Cortex of kidney (tissue), 1 donor: ENCODE measurements around the gene MAP3K2.

ENCODE experiments used
- DNase-seq: peaks from one replicate; lab custom pipeline; 2025; lab: John Stamatoyannopoulos, UW

The MAP3K2 gene

DNA sequence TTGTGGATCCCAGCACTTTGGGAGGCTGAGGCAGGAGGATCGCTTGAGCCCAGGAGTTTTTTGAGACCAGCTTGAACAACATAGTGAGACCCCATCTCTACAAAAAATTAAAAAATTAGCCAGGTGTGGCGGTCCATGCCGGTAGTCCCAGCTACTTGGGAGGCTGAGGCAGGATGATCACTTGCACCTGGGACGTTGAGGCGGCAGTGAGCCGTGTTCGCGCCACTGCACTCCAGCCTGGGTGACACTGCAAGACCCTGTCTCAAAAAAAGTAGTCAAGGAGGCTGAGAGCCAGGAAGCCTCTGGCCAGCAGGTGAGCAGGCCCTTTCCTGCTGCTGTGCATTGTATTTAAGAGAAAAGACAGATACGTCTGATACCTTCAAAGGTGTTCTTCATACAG is 19.3 kb upstream of the MAP3K2 start:
- no peak for DNase-seq

DNA sequence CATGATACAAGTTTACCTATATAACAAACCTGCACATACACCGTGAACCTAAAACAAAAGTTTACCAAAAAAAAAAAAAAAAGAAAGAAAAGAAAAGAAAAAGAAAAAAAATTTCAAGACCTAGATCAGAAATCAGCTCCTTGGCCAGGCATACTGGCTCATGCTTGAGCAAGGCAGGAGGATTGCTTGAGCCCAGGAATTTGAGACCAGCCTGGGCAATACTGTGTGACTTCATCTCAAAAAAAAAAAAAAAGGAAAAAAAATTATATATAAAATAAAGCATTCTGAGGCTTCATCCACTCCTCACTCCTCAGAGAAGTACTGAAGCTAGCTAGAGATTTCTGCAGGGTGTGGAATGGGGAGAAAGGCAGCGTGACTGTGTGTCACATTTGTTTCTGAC is 18.7 kb upstream of the MAP3K2 start:
- DNase-seq: no peak

DNA sequence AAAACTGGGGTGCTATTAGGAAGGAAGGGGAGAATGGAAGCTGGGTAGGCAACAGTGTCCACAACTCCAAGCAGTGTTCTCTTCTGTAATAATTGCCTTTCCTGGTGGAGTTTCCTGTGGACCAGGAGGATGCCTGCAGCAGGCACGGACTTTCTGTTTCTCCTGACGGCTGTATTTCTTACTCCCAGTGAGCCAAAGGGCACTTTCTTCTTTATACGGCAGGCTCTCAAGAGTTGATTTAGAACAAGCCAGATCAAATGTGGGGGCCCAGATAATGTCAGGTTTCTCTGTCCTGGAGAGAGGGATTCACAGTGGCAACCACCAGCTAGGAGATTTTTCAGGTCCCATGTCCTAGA is 17.5 kb upstream of the MAP3K2 start:
- no peak for DNase-seq

DNA sequence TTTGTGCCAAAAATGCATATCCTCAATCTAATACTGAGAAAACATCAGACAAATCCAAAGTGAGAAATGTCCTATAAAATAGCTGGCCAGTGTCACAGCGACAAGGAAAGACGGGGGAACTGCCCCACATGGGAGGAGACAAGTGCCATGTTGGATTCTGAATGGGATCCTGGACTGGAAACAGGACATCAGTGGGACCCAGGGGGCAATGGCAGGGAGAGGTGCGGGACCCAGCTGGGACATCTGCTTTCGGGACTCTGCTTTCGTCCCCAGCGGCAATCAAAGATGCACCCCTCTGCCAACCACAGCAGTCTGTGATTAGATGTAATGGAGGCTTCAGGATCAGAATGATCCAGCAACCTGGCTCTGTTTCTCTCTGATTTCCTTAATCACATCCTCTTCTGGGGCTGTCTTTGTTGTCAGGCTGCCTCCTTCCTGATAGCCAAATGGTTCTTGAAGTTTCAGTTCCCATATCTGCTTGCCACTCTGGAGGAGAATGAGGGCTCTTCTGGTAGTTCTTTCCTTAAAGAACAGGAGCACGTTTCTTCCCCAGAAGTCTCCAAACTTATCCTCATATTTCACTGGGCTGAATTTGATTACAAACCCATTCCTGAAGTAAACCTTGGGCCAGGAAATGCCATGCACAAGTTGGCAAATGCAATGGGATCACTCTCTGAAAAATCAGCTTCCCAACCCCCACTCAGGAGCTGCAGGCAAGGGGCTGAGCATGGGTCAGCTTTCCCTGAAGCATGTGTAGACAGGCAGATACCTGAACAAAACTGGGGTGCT is 16.9 kb upstream of the MAP3K2 start:
- DNase-seq: no peak

DNA sequence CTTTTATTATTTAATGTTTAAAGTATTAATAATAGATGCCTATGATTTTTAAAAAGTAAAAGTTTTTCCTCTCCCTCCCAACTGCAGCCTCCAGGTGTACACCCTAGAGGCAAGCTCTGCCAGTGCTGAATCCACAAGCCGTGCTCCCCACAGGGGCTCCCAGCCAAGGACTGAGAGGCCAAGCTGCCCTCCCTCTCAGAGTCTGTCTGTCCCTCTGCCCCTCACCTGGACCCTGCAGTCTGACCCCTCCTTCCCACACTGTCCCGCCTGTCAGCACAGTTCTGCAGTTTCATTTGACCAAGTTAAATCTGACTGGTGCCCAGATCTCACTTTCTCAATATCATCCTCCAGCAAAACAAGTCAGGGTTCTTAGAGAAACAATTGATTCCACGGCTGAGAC is 15.7 kb upstream of the MAP3K2 start:
- no peak for DNase-seq

DNA sequence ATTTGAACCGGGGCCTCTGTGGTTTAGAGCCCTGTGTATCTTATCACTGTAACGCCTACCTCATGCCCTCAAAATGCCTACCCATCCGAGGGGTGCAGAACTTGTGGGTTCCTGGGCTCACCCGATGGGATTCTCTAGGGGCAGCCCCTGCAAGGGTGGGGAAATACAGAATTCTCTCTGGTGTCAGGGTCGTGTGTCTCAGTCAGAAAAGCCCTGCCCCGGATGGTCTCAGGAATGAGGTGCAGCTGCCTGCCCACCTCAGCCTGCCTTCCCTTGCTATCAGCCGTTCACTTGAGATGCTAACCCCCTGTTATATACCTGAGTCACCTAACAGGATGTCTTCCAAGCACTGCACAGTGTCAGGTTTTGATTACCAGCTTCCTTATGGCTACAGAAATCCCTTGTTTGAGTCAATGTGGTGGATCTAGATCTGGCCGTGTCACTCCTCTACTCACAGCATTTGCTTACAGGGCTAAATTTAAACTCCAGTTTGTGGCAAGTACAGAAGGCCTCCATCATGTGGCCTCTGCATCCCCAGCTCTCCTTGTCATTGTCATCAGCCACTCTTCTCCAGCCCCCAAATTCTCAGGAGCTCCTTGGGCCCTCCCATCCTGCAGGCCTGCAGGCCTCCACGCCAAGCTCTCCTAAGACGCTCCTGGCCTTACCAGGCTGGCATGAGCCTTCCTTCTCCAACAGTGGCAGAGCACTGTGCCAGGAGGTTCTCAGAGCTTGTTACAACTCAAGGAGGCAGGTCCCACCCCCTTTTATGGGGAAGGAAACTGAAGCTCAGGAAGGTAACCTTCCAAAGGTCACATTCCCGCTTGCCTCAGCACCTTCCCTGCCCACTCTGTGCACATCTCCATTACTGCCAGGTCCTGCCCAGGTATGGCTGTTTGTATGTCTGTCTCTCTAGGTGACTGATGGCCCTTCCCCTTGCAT is 14.3 kb upstream of the MAP3K2 start:
- no peak for DNase-seq

DNA sequence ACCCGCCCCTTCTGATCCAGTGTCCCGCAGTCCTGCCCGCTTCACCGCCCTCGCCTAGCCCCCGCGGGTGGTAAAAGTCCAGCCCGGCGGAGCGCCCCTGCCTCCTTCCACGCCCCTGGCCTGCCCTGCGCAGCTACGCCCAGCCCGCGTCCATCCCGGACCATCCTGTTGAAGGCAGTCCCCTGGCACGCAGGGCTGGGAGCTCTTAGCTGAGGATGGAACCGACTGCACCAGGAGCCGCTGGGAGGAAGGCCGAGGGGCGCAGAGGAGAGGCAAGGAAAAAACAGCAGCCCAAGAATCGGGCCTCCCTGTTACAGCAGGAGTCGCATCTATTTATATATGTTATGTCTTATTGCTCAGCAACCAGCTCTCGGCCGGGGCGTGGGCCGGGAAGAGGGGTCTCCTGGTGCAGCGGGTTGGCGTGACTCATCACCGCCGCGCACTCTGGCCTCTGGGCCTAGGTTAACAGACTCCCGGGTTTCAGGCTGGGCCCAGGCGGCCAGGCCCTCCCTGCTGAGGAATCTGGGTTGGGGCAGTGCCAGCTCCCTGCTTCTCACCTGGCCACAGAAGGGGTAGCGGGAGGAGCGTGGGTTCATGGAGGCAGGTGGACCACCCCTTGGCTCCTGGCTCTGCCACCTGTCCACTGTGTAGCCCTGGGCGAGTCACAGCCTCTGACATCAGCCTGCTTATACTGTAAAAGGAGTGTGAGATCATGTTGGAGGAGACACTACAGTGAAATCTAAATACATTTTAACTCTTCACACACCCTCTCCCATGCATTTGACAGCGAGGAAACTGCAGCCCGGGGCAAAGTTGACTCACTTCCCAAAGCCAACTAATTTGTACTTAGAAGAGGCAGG is 13.4 kb upstream of the MAP3K2 start:
- DNase-seq: peak; percentile 16

DNA sequence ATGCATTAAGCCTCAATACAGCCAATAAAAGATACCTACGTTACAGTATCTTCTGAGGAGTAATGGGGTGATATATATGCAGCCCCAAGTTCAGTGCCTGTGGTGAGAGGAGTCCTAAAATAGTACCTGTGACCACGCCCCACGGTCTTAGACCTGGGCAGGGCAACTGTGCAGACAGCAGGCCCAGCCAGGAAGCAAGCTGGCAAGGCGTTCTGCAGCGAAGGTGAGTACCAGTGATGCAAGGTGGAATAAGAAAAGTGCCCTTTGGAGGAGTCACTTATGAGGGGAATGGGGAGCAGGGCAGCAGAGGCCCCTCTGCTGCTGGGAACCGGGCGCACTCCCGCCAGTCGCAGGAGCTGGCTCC is 12.7 kb upstream of the MAP3K2 start:
- DNase-seq: no peak

DNA sequence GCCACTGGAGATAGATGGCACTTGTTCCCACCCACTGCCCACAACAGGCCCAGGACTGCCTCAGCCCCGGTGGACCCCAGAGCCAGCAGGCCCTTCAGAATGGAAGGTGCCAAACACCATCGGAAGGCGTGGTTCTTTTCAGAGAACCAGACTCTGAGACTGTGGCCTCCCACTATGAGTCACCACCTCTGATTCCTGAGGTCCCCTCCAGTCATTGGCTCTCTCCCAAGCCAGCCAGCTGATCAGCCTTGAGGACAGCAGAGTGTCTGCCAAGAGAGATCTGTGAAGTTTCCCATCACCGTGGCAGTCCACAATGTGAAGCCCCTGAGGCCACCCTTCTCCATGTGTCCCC is 10.4 kb upstream of the MAP3K2 start:
- no peak for DNase-seq

DNA sequence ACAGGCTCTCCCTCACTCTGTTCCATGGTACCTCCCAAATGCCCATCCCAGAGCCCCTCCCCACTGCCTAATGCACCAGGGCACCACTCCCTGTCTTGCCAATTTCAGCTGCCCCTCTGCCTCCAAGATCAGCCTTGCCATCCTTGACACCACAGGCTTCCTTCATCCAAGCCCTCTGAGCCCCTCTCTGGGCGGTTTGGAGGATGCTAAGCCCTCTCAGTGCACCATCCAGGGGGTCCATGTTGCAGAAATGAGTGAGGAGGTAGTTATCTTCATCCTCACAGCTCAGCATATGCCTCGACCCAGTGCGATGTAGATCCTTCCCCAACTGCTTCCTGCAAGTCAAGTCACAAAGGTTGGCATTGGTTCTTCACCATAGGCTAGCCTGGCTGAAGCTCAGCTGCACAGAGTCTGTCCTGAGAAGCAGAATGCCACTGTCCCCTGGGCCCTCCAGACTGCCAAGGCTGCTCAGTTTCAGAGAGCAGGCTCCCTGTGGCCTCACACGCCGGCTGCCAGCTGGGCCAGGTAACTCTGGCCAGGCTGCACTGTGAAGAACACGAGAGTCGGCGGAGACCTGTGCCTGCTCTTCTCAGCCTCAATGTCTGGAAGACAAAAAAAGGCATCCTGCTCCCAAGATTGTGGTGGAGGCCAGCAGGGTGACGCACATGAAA is 9.9 kb upstream of the MAP3K2 start:
- DNase-seq: no peak

DNA sequence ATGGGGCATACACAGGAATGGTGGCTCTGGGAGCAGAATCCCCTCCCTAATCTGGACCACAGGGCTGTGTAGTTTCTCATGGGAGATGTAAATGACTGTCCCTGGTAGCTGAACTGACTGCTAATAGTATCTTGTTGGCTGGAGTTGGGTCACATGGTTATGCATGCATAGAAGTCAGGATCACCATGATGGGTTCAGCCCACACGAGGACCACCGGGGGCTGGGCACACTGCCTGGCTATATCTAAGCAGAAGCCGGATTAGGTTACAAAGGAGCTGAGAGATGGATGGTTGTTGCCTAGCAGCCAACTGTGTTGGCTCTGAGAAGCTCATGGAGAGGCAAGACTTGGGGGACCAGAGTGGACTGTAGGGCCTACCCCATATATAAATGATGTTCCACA is 6.7 kb upstream of the MAP3K2 start:
- no peak for DNase-seq

DNA sequence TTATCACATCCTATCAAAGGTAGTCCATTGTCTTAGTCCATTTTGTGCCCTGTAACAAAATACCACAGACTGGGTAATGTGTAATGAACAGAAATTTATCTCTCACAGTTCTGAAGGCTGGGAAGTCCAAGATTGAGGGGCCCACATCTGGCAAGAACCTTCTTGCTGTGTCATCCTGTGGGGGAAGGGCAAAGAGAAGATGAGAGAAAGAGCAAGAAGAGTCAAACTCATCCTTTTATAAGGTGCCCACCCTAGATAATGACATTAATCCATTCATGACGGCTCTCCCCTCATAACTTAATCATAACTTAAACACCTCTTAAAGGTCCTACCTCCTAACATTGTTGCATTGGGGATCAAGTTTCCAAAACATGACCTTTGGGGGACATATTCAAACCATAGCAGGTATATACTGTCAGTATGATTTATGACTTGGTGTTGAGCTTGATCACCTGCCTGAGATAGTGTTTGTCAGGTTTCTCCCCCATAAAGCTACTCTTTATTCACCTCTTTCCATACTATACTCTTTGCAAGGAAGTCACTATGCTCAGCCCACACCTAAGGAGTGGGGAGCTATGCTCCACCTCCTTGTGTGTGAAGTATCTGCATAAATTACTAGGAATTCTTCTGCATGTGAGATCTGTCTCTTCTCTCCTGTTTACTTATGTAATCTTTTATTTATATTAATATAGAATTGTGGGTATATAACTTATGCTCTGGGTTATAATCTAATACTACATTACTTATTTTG is 5.2 kb upstream of the MAP3K2 start:
- DNase-seq: no peak

DNA sequence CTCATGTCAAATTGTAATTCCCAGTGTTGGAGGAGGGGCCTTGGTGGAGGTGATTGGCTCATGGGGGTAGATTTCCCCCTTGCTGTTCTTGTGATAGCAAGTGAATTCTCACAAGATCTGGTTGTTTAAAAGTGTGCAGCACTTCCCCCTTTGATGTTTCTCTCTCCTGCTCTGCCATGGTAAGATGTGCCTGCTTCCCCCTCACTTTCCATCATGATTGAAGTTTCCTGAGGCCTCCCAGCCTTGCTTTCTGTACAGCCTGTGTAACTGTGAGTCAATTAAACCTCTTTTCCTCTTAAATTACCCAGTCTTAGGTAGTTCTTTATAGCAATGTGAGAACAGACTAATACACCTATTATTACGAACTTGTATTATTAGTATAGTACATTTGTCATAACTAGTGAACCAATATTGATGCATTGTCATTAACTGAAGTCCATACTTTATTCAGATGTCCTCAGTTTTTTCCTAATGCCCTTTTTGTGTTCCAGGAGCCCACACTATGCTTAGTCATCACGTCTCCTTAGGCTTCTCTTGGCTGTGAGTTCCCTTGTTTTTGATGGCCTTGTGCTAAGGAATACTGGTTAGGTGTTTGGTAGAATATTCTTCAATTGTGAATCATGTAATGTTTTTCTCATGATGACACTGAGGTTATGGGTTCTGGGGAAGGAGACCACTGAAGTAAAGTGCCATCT is 4.5 kb upstream of the MAP3K2 start:
- DNase-seq: no peak

DNA sequence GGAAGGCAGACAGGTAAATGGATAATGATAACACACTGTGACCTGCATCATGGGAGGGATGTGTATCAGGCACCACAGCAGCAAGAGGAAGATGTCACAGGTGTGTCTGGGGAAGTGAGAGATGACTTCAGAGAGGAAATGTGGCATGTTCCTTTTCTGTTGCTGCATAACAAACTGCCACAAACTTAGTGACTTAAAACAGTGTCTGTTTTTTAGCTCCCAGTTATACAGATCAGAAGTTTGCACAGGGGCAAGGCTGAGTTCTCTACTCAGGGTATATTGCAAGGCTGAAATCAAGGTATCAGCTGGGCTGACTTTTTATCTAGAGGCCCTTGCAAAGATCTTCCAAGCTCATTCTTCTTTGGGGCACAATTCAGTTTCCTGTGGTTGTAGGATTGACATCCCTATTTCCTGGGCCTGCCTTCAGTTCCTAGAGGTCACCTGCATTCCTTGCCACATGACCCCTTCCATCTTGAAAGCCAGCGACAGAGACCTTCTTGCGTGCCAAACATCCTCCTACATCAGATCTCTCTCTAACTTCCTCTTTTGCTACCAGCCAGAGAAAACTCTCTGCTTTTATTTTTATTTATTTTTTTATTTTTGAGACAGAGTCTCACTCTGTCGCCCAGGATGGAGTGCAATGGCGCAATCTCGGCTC is 2.1 kb upstream of the MAP3K2 start:
- DNase-seq: no peak

DNA sequence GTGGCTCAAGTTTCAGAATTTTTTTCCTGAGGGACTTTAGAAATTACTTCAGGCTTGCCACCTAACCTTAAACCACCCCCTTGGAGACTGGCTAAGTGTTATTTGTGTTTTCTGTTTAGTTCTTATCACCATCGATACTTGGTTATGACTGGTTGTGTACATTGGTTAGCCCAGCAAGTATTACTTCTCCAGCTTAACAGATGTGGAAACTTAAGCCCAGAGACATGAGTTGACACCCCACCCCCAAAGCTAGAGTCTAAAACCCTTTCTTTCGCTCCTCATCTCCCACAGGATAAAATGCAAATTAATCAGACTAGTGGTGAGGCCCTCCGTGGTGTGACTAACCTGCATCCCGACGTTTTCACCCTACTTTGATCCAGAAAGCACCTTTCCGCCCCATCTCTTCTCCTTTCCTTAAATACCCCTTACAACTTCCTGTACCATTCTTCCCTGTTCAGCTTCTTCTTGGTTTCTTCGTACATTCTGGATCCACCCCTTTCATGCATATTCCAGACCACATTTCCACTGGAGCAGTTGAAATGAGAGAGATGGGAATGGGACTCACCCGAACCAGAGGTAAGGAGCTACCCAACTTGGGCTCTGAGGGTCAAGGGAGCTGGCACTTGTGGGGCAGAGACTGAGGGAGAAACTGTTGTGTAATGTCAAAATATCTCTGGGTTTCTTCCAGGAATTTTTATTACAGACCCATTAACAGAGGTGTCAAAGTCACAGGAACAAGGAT is 819 bp upstream of the MAP3K2 start:
- no peak for DNase-seq

DNA sequence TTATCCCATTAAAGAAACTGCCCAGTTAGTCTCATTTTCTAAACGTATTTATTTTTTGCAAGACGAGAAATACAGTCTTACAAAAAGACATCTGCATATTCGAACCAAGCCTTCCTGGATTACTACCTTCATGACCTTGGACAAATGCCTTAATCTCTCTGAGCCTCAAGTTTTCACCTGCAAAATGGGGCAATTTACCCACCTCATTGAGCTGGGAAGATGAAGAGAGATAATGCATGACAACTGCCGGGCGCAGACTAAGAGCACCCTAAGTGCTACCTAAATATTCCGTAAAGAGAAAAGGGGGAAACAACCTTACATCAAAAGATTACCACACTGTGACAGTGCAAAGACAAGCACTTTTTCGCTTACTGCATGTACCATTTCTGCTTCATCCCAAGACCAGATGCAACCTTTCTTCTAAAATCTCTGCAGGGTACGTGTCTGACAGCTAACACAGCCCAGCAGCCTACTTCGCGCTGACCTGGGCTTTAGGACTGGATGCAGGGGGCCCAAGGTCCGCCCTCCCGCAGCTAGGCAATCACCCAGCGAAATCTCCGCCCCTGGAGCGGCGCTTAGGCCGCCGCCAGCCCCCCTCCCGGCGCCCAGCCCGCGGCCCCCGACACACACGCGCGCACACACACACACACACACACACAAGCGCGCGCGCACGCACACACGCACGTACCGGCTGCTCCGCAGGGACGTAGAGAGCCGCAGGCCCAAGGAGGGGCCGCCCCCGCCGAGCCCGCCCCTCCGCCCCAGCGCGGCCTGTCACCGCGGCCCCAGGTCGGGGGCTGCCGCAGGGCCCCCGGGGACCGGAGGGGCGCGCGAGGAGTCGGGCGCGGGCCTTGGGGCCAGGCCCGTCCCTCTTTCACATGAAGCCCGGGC is 766 bp downstream of the MAP3K2 start:
- DNase-seq: no peak

DNA sequence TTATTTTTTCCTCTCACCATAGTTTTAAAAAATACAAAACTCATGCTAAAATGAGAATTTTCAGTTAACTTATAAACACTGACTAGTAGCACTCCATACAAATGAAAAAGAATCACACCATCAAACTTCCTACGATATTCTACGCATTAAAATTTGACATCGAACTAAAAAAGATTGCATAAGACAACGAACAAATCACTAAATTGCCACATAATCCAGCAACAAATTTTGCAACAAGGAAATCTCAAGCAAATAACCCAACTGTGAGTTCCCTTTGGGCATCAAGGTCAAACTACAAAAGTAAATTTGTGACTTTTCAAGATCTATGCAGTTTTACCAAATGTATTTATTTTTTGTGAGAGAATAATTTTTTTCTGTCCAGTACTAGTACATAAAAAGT is 1.5 kb downstream of the MAP3K2 start:
- no peak for DNase-seq

DNA sequence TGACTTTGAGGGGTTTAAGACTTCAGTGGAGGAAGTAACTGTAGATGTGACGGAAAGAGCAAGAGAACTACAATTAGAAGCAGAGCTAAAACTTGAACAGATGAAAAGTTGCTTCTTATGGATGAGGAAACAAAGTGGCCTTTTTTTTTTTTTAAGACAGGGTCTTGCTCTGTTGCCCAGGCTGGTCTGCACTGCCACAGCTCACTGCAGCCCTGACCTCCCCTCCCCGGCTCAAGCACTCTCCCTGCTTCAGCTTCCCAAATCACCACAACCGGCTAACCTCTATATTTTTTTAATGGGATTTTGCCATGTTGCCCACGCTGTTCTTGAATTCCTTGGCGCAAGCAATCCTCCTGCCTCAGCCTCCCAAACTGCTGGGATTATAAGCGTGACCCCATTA is 3.2 kb downstream of the MAP3K2 start:
- DNase-seq: no peak
